ENCODE results near the gene VPS51. TPM values are rescaled to one million over a fixed set of nuclear protein-coding genes. Genes with fewer than 3 reads are reported as not detected.

VPS51 gene
- total and polyA plus RNA-seq, 12 donors = 28.0 to 269 (median 146) TPM

- 28 to 53% (median 37%) methylated on average over 2 to 8 of the region's 8 CpGs for WGBS, 4 donors
- peaks cover 9 to 11% of the 10 kb centered on the region in 2 donors for H3K4me1 ChIP-seq (replicated peaks in 1 of 2)
These were observed 912 bp downstream of the VPS51 start for GRCh38 chr11:65096926-65097325.

GRCh38 chr11:65100674-65101350 is 4.8 kb downstream of the VPS51 start:
- H3K4me1 ChIP-seq (replicated peaks in 1 of 2) = peaks cover 29 to 41% of the 10 kb centered on the region in 2 donors
- intact Hi-C loops (cut with DNase I) = no loop called here
- H3K27ac ChIP-seq = peak overlapping the region in 3 of 5 donors; percentile 3 to 87 (median 31)
- TF ChIP-seq POLR2A (IDR thresholded peaks at IDR 0.05) (no peak), CTCF (IDR thresholded peaks at IDR 0.05) (peak in 1 of 6 experiments; percentile 18)
- peaks cover 0 to 13% of the 10 kb centered on the region in 2 donors for H3K36me3 ChIP-seq (replicated peaks in 1 of 2)
- H3K9me3 ChIP-seq (replicated peaks in 1 of 3) = no peaks in the 10 kb centered on the region
- 77 to 87% (median 83%) methylated on average over 6 of the region's 6 CpGs for WGBS, 4 donors
- no peak for DNase-seq
- no peaks in the 10 kb centered on the region for H3K27me3 ChIP-seq
- H3K4me3 ChIP-seq = no peak overlapping the region

More at GRCh38 chr11:65096926-65097325, 912 bp downstream of the VPS51 start:
- intact Hi-C loops (cut with DNase I) = no loop called here
- no peak for TF ChIP-seq CTCF (IDR thresholded peaks at IDR 0.05)
- TF ChIP-seq POLR2A (IDR thresholded peaks at IDR 0.05) = no peak
- Histone ChIP-seq H3K9me3 (replicated peaks in 1 of 3) (no peaks in the 10 kb centered on the region), H3K4me3 (peak overlapping the region in 2 of 4 donors; percentile 80 to 84), H3K27ac (peak overlapping the region; percentile 81 to 95 (median 92)), H3K27me3 (no peaks in the 10 kb centered on the region), H3K36me3 (replicated peaks in 1 of 2) (peaks cover 0 to 13% of the 10 kb centered on the region in 2 donors)
- no peak for DNase-seq

GRCh38 chr11:65102142-65103095 is 6.4 kb downstream of the VPS51 start:
- DNase-seq = no peak
- intact Hi-C loops (cut with DNase I) = no loop called here
- Histone ChIP-seq H3K4me1 (replicated peaks in 1 of 2) (peaks cover 21 to 33% of the 10 kb centered on the region in 2 donors), H3K27ac (peak overlapping the region in 4 of 5 donors; percentile 9 to 87 (median 51)), H3K36me3 (replicated peaks in 1 of 2) (peaks cover 0 to 14% of the 10 kb centered on the region in 2 donors), H3K27me3 (no peaks in the 10 kb centered on the region), H3K4me3 (no peak overlapping the region), H3K9me3 (replicated peaks in 1 of 3) (no peaks in the 10 kb centered on the region)
- 62 to 80% (median 75%) methylated on average over 8 of the region's 8 CpGs for WGBS, 4 donors
- no peak for TF ChIP-seq CTCF (IDR thresholded peaks at IDR 0.05)
- no peak for TF ChIP-seq POLR2A (IDR thresholded peaks at IDR 0.05)

- Histone ChIP-seq H3K4me1 (replicated peaks in 1 of 2) (peaks cover 20 to 33% of the 10 kb centered on the region in 2 donors), H3K4me3 (no peak overlapping the region), H3K36me3 (replicated peaks in 1 of 2) (peaks cover 0 to 19% of the 10 kb centered on the region in 2 donors), H3K27ac (peak overlapping the region; percentile 58 to 87 (median 84)), H3K9me3 (replicated peaks in 1 of 3) (no peaks in the 10 kb centered on the region), H3K27me3 (no peaks in the 10 kb centered on the region)
- no peak for DNase-seq
- TF ChIP-seq CTCF (IDR thresholded peaks at IDR 0.05) (no peak), POLR2A (IDR thresholded peaks at IDR 0.05) (no peak)
- intact Hi-C loops (cut with DNase I) = no loop called here
These were observed 7.5 kb downstream of the VPS51 start for GRCh38 chr11:65103476-65103875.

Data from adrenal gland (tissue), 12 donors.